GM12878 (cell line): ENCODE measurements around the gene SPTLC3. TPM values are rescaled to one million over a fixed set of nuclear protein-coding genes. Genes with fewer than 3 reads are reported as not detected.

Source experiments
- ATAC-seq: fragments of 200-7000 bp; cut with Tn5 transposase; 3 replicates; pipeline ENCODE4 v1.9.1; 2020; ENCODE audit warnings: mild to moderate bottlenecking, moderate library complexity
- BruUV-seq: library from RNA; stranded (reverse); fragments of 400-500 nt; replicated peaks from 2 replicates; lab custom pipeline; 2021; lab: Mats Ljungman, UMichigan
- CTCF ChIA-PET: fragments of 300-600 bp; sonication (Branson Sonifier 250); formaldehyde crosslinking; extraction: SDS; loops from one replicate; lab custom pipeline; 2021; ENCODE audit warnings: inconsistent platforms; lab: Yijun Ruan, JAX
- POLR2A ChIA-PET: fragments of 350-600 bp; formaldehyde crosslinking; extraction: SDS; loops from one replicate; lab custom pipeline; 2021; ENCODE audit warnings: inconsistent platforms; lab: Charles Lee
- RAD21 ChIA-PET: fragments of 300-600 bp; sonication (Branson Sonifier 250); formaldehyde crosslinking; loops from one replicate; lab custom pipeline; 2023; ENCODE audit warnings: antibody characterized with exemption; ENCODE audit not compliant: unreplicated experiment; lab: Charles Lee
- SMC1A ChIA-PET: fragments of 300-600 bp; sonication (Branson Sonifier 250); formaldehyde crosslinking; loops from one replicate; lab custom pipeline; 2023; ENCODE audit not compliant: unreplicated experiment, uncharacterized antibody; lab: Charles Lee
- DNase-seq: peaks from one replicate; pipeline ENCODE4 v3.0.0-alpha.2; 2011; ENCODE audit warnings: low read depth, low spot score
- FAIRE-seq: peaks from 3 replicates; lab custom pipeline; 2011; peaks lifted over from hg19 to GRCh38; lab: Jason Lieb, UNC
- H2AFZ ChIP-seq: 2 replicates; pipeline ENCODE4 v1.6.0; 2011; ENCODE audit warnings: low read depth, low read length, control low read depth; ENCODE audit not compliant: control insufficient read depth
- H3K27ac ChIP-seq: 2 replicates; pipeline ENCODE4 v1.5.1; 2011; ENCODE audit warnings: control low read depth; ENCODE audit not compliant: control insufficient read depth, insufficient read depth
- H3K27me3 ChIP-seq, 2 experiments: replicated peaks in 1 of 2; 2 replicates each; pipeline versions ENCODE4 v1.6.0 to v1.6.1; 2011; ENCODE audit warnings: low read length in 1 of 2; ENCODE audit not compliant: control insufficient read depth in 2 of 2, insufficient read depth in 2 of 2
- H3K36me3 ChIP-seq, 2 experiments: 2 replicates each; pipeline ENCODE4 v1.5.1; 2011; ENCODE audit warnings: low read length in 1 of 2; ENCODE audit not compliant: control insufficient read depth in 2 of 2, insufficient read depth in 2 of 2
- H3K4me1 ChIP-seq: 2 replicates; pipeline ENCODE4 v1.6.1; 2011; ENCODE audit warnings: mild to moderate bottlenecking, low read length, moderate library complexity, mixed read lengths; ENCODE audit not compliant: control insufficient read depth, insufficient read depth
- H3K4me2 ChIP-seq: 2 replicates; pipeline ENCODE4 v1.6.0; 2011; ENCODE audit warnings: control low read depth; ENCODE audit not compliant: control insufficient read depth, insufficient read depth
- H3K4me3 ChIP-seq: fragments of 200-600 bp; sonication (generic); 2 replicates; pipeline ENCODE4 v1.5.1; 2016
- H3K79me2 ChIP-seq: 2 replicates; pipeline ENCODE4 v1.6.0; 2011; ENCODE audit warnings: low read length; ENCODE audit not compliant: control insufficient read depth, insufficient read depth
- H3K9ac ChIP-seq: 2 replicates; pipeline ENCODE4 v1.8.0; 2011; ENCODE audit warnings: low read length, control low read depth, mixed read lengths; ENCODE audit not compliant: control insufficient read depth, insufficient read depth
- H3K9me3 ChIP-seq: replicated peaks from 3 replicates; pipeline ENCODE4 v1.5.1; 2011; ENCODE audit warnings: mild to moderate bottlenecking, low read length; ENCODE audit not compliant: control insufficient read depth, insufficient read depth
- H4K20me1 ChIP-seq: 2 replicates; pipeline ENCODE4 v1.6.0; 2011; ENCODE audit not compliant: control insufficient read depth, insufficient read depth
- CBX3 ChIP-seq: fragments of 200-600 bp; sonication (generic); IDR thresholded peaks from 2 replicates; pipeline ENCODE4 v1.6.1; 2016; ENCODE audit warnings: low read depth, borderline replicate concordance
- EGR1 ChIP-seq, 2 experiments: IDR thresholded peaks; 1 replicate in 1 of 2; 2 replicates in 1 of 2; pipeline ENCODE4 v1.6.1; 2011 to 2012; ENCODE audit warnings: low read depth in 2 of 2, low read length in 2 of 2, borderline replicate concordance in 1 of 2, mild to moderate bottlenecking in 1 of 2, moderate library complexity in 1 of 2
- FOXM1 ChIP-seq: IDR thresholded peaks from 2 replicates; pipeline ENCODE4 v1.6.1; 2012; ENCODE audit warnings: low read depth, mild to moderate bottlenecking, inconsistent platforms, low read length, moderate library complexity
- JUNB ChIP-seq: IDR thresholded peaks from 2 replicates; pipeline ENCODE4 v1.6.1; 2016; ENCODE audit warnings: antibody characterized with exemption, mild to moderate bottlenecking
- NBN ChIP-seq: fragments of 450-650 bp; IDR thresholded peaks from 2 replicates; pipeline ENCODE4 v1.6.1; 2016
- NFXL1 ChIP-seq: fragments of 450-650 bp; IDR thresholded peaks from 2 replicates; pipeline ENCODE4 v1.6.1; 2017; ENCODE audit warnings: antibody characterized with exemption, mild to moderate bottlenecking, borderline replicate concordance
- NFYA ChIP-seq: IDR thresholded peaks from 2 replicates; pipeline ENCODE4 v1.6.1; 2011; ENCODE audit warnings: low read depth, mild to moderate bottlenecking, low read length, improper control_type of control experiment, borderline replicate concordance
- NFYB ChIP-seq: IDR thresholded peaks from 2 replicates; pipeline ENCODE4 v1.6.1; 2011; ENCODE audit warnings: low read depth, mild to moderate bottlenecking, low read length, improper control_type of control experiment, moderate library complexity; ENCODE audit not compliant: insufficient read depth
- POLR2A ChIP-seq: IDR thresholded peaks from 2 replicates; pipeline ENCODE4 v1.6.1; 2011; ENCODE audit warnings: low read depth, mild to moderate bottlenecking, low read length
- POU2F2 ChIP-seq: IDR thresholded peaks from 3 replicates; pipeline ENCODE4 v1.6.1; 2011; ENCODE audit warnings: low read depth, mild to moderate bottlenecking, low read length, borderline replicate concordance
- RCOR1 ChIP-seq: conservative IDR thresholded peaks from 2 replicates; pipeline ENCODE4 v1.6.1; 2012; ENCODE audit warnings: low read depth, low read length, improper control_type of control experiment
- REST ChIP-seq: IDR thresholded peaks from 2 replicates; pipeline ENCODE4 v1.6.1; 2012; ENCODE audit warnings: mild to moderate bottlenecking, low read depth, low read length
- YY1 ChIP-seq: IDR thresholded peaks from 2 replicates; pipeline ENCODE4 v1.6.1; 2011; ENCODE audit warnings: low read depth, mild to moderate bottlenecking, low read length
- WGBS: methylation state at CpG from one replicate; pipeline ENCODE4 v1.1.6; 2016; ENCODE audit warnings: low lambda C conversion rate; ENCODE audit not compliant: insufficient replicate concordance, insufficient coverage; ENCODE audit errors: missing lambda C conversion rate; 5-methylcytosine and 5-hydroxymethylcytosine counted together
- in situ Hi-C: fragments of 300-500 bp; cut with MboI; formaldehyde crosslinking; loops from 9 replicates; pipeline ENCODE4 v1.14.3; 2018; ENCODE audit warnings: mixed read lengths
- intact Hi-C: fragments of 100-400 bp; cut with micrococcal nuclease; formaldehyde crosslinking; loops from one replicate; pipeline ENCODE4 v1.14.2; 2022; ENCODE audit not compliant: unreplicated experiment
- polyA plus RNA-seq, 11 experiments: library from polyadenylated mRNA; depleted of rRNA in 4 of 11; unstranded in 6 of 11; stranded (reverse) in 5 of 11; fragments of >200 nt; fragmentation: Nextera tagmentation in 4 of 11; fragmentation: Illumina TruSeq in 1 of 11; extraction: Ambion mirVana in 4 of 11; extraction: Trizol in 1 of 11; gene quantifications; 1 replicate in 1 of 11; 2 replicates in 10 of 11; pipeline versions ENCODE4 v1.2.1 to v1.2.3, GENCODE V29; 2011 to 2016; ENCODE audit warnings: inconsistent platforms in 2 of 11, missing spikeins in 2 of 11, low read depth in 1 of 11
- total RNA-seq, 4 experiments: library from RNA; depleted of rRNA in 3 of 4; stranded (reverse); fragments of >200 nt in 3 of 4; fragmentation: Illumina TruSeq in 1 of 4; extraction: Trizol in 1 of 4; gene quantifications; 2 replicates each; pipeline versions ENCODE4 v1.2.1 to v1.2.3, GENCODE V29; 2013 to 2021
- TF ChIP-seq, protein P1 (sequence below): fragments of 450-650 bp; IDR thresholded peaks from 2 replicates; pipeline ENCODE4 v1.6.1; 2017; ENCODE audit warnings: low read depth, mild to moderate bottlenecking, moderate library complexity
- TF ChIP-seq, protein P2 (sequence below): IDR thresholded peaks from 2 replicates; pipeline ENCODE4 v1.6.1; 2012; ENCODE audit warnings: low read length, inconsistent platforms
- TF ChIP-seq, protein P3 (sequence below): fragments of 150-350 bp; IDR thresholded peaks from 2 replicates; pipeline ENCODE4 v1.6.1; 2014; ENCODE audit warnings: mild to moderate bottlenecking, low read depth, low read length

Gene SPTLC3
- total and polyA plus RNA-seq, 10 of the 15 experiments (the other 5 are each of a cell fraction or from before 2014, with no cell fraction given): 0.04 to 0.29 (median 0.06) TPM; not detected in 7

DNA sequence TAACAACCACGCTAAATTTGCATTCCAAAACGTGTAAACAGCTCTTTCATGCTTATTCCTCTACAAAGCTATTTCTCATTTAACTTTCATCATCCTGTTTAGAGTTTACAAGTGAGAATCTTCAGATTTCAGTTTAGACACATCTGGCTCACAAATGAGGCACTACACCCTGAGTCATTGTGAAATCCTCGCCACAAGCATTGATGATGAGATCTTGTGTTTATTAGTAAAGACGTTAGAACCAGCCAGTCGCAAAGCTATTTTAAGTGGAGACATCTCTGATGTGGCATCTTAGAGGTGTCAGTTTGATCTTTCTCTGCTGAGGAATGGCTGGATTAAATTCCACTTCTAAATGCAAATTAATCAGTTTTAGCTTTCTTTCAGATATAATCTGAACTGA is 204.0 kb downstream of the SPTLC3 start (continued):
- TF ChIP-seq JUNB: peak; percentile 28; the same call in 1 of the 2 replicates
- no peak for TF ChIP-seq YY1

DNA sequence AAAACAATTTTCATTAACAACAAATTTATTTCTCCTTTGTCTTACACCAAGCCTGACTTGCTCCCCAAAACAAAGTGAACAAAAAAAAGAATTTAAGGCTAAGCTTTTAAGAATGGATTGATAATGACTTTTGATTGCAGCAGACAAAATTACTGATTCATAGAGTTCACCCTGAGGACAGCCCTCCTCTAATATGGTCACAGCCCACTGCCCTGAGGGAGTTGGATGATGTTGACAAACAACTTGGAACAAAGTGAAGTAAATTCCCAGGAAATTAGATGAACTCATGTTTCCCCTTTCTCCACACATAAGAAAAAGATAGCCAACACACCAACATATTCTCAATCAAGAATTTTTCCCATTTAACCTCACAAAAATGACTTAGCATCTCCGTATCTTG is 204.6 kb downstream of the SPTLC3 start:
- ChIA-PET POLR2A (no interaction called here), SMC1A (interaction anchor here (1.4 kb wide), 1 partner anchor 45 kb away, joined by 3 read pairs; no protein-coding TSS in a partner anchor), RAD21 (interaction anchor here (1.1 kb wide), 1 partner anchor 11 kb away, joined by 3 read pairs; no protein-coding TSS in a partner anchor), CTCF (interaction anchor here (0.6 to 1.2 kb wide), 4 partner anchors 9 to 219 kb away, joined by 3 to 5 read pairs (median 3); no protein-coding TSS in a partner anchor)
- Histone ChIP-seq H2AFZ (no peak overlapping the region), H3K4me2 (no peak overlapping the region), H4K20me1 (no peaks in the 10 kb centered on the region), H3K27ac (no peak overlapping the region), H3K4me3 (no peak overlapping the region), H3K36me3 (no peaks in the 10 kb centered on the region), H3K4me1 (no peaks in the 10 kb centered on the region), H3K9ac (no peak overlapping the region), H3K27me3 (peaks cover 0 to 4% of the 10 kb centered on the region in 2 experiments; a peak in 1 of 4 replicates), H3K79me2 (no peaks in the 10 kb centered on the region), H3K9me3 (no peaks in the 10 kb centered on the region)
- 9% methylated on average over 1 of the region's 1 CpG for WGBS
- intact Hi-C loops: no loop called here
- BruUV-seq: no TSS peak
- in situ Hi-C loops: no loop called here
- DNase-seq (no peak), ATAC-seq (no peak), FAIRE-seq (peak; percentile 47)
- TF ChIP-seq NFYB (no peak), NBN (no peak), FOXM1 (no peak), POLR2A (no peak), NFXL1 (no peak), EGR1 (IDR thresholded peaks at IDR 0.05; ENCODE audit: borderline replicate concordance in 1 of 2, low read depth in 2 of 2, low read length in 2 of 2) (no peak), REST (no peak), NFYA (no peak), RCOR1 (no peak), CBX3 (no peak), POU2F2 (no peak)
- TF ChIP-seq, protein P1, sequence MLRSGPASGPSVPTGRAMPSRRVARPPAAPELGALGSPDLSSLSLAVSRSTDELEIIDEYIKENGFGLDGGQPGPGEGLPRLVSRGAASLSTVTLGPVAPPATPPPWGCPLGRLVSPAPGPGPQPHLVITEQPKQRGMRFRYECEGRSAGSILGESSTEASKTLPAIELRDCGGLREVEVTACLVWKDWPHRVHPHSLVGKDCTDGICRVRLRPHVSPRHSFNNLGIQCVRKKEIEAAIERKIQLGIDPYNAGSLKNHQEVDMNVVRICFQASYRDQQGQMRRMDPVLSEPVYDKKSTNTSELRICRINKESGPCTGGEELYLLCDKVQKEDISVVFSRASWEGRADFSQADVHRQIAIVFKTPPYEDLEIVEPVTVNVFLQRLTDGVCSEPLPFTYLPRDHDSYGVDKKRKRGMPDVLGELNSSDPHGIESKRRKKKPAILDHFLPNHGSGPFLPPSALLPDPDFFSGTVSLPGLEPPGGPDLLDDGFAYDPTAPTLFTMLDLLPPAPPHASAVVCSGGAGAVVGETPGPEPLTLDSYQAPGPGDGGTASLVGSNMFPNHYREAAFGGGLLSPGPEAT: no peak
- TF ChIP-seq, protein P2, sequence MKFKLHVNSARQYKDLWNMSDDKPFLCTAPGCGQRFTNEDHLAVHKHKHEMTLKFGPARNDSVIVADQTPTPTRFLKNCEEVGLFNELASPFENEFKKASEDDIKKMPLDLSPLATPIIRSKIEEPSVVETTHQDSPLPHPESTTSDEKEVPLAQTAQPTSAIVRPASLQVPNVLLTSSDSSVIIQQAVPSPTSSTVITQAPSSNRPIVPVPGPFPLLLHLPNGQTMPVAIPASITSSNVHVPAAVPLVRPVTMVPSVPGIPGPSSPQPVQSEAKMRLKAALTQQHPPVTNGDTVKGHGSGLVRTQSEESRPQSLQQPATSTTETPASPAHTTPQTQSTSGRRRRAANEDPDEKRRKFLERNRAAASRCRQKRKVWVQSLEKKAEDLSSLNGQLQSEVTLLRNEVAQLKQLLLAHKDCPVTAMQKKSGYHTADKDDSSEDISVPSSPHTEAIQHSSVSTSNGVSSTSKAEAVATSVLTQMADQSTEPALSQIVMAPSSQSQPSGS: no peak
- TF ChIP-seq, protein P3, sequence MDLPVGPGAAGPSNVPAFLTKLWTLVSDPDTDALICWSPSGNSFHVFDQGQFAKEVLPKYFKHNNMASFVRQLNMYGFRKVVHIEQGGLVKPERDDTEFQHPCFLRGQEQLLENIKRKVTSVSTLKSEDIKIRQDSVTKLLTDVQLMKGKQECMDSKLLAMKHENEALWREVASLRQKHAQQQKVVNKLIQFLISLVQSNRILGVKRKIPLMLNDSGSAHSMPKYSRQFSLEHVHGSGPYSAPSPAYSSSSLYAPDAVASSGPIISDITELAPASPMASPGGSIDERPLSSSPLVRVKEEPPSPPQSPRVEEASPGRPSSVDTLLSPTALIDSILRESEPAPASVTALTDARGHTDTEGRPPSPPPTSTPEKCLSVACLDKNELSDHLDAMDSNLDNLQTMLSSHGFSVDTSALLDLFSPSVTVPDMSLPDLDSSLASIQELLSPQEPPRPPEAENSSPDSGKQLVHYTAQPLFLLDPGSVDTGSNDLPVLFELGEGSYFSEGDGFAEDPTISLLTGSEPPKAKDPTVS: no peak
